Fibroblast of lung (primary cell): ENCODE data around the gene TRPC4AP.

ENCODE experiments used
- CTCF ChIP-seq, 2 donors: IDR thresholded peaks in 1 of 2; conservative IDR thresholded peaks in 1 of 2; 1 replicate in 1 of 2; 2 replicates in 1 of 2; pipeline ENCODE4 v1.5.1; 2011 to 2012; ENCODE audit warnings: low read length in 2 of 2, control low read depth in 1 of 2, inconsistent platforms in 1 of 2, low read depth in 1 of 2, mild to moderate bottlenecking in 1 of 2
- EZH2 ChIP-seq: IDR thresholded peaks from 2 replicates; pipeline ENCODE4 v1.5.1; 2012; ENCODE audit warnings: low read length, control low read depth, mild to moderate bottlenecking; ENCODE audit errors: missing control alignments

GRCh38 chr20:35117629-35118028 is 25.0 kb upstream of the TRPC4AP start:
- TF ChIP-seq CTCF (conservative IDR thresholded peaks at IDR 0.05 in 1 of 2, IDR thresholded peaks at IDR 0.05 in 1 of 2; ENCODE audit: low read depth in 1 of 2, low read length in 2 of 2) = no peak
- TF ChIP-seq EZH2 = no peak
